A673 (cell line): ENCODE data around the gene ST3GAL4.

Experiments
- CTCF ChIP-seq: fragments of 300-800, 200-600 bp; sonication (generic); conservative IDR thresholded peaks from 2 replicates; pipeline ENCODE4 v1.5.1; 2017; ENCODE audit warnings: low read depth, mild to moderate bottlenecking, antibody characterized with exemption, low read length, moderate library complexity, mixed read lengths
- EZH2 ChIP-seq: fragments of 200-600 bp; sonication (generic); IDR thresholded peaks from 2 replicates; pipeline ENCODE4 v1.6.1; 2017; ENCODE audit warnings: borderline replicate concordance, low read depth, mild to moderate bottlenecking, mixed read lengths, antibody characterized with exemption, low read length; ENCODE audit not compliant: poor library complexity, severe bottlenecking

GRCh38 chr11:126308271-126308671 lies 47.2 kb upstream of the ST3GAL4 start:
- TF ChIP-seq EZH2, result no peak
- TF ChIP-seq CTCF, result no peak
